Measurements from ENCODE around the gene SPATA4.

DNA sequence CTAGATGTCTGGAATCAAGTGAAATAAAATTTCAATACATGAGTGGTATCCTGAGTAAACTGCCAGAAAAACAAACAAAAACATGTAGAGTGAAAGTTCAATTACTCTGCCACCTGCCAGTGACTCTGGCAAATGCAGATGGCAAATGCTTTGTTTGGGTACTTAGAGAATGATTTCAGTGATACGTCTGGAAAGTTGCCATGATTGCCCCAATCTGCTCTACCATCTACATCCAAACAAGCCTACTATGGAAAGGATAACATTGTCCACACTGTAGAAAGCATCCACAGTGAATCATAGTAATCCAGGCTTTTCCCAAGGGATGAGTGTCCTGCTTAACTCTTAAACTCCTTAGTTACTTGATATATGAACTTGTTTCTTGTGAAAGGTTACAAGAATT, 3.4 kb downstream of the SPATA4 start:
- TF ChIP-seq POLR2AphosphoS5 (IDR thresholded peaks at IDR 0.05; ENCODE audit: insufficient read depth in 1 of 2, low read depth in 1 of 2) (no peak), CTCF (IDR thresholded peaks at IDR 0.05) (no peak), POLR2A (IDR thresholded peaks at IDR 0.05) (no peak)

Data from vagina (tissue), 2 donors.